ENCODE measurements around the gene ENSA.
A peak's percentile ranks its signal among the peaks of the same experiment; 100 is the strongest.
"Not testable (repeated sequence)": the region's sequence is repeated elsewhere in the genome, so short reads cannot be mapped to it uniquely, and the experiment has no call there.

The ENSA gene

DNA sequence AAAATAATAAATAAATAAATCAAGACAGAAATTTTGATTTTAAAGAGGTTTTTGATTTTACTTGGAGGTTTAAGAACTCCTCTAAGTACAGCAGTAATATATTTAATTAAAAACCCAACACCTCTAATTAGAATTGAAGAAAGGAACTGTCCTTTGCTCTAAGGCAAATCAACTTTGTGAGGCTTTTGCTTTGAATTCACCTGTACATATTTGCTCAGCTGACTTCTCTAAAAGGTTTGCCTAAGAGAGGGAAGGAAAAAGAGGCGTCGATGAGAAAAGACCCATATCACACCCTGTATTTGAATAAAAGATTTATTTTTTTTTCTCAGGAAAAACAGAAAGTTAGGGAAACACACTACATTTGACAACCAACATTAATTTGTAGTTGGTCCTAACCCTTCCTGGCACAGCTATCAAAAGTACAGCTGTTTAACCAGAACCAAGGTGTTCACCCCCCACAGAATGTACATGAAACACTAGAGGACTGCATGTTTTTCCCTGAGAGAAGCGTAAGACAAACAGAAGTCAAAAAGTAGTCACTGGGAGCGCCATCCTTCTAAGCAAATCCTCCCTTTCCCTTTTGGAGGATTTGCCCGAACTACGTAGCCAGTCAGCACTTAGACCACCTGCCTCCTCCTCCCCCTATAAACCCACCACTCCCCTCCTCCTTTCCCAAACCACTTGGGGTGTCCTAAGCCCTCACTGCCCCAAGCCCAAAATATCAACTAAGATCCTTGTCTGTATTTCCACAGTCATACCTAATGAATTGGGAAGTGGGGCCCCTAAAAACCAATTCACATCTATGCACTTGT, 54.9 kb downstream of the ENSA start:
- peak overlapping the region; percentile 86 for H3K4me3 ChIP-seq (ENCODE audit: control insufficient read depth, low read depth, low read length)
- TF ChIP-seq, protein P1, sequence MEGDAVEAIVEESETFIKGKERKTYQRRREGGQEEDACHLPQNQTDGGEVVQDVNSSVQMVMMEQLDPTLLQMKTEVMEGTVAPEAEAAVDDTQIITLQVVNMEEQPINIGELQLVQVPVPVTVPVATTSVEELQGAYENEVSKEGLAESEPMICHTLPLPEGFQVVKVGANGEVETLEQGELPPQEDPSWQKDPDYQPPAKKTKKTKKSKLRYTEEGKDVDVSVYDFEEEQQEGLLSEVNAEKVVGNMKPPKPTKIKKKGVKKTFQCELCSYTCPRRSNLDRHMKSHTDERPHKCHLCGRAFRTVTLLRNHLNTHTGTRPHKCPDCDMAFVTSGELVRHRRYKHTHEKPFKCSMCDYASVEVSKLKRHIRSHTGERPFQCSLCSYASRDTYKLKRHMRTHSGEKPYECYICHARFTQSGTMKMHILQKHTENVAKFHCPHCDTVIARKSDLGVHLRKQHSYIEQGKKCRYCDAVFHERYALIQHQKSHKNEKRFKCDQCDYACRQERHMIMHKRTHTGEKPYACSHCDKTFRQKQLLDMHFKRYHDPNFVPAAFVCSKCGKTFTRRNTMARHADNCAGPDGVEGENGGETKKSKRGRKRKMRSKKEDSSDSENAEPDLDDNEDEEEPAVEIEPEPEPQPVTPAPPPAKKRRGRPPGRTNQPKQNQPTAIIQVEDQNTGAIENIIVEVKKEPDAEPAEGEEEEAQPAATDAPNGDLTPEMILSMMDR (conservative IDR thresholded peaks at IDR 0.05; ENCODE audit: control insufficient read depth, insufficient read depth, low read depth, low read length): no peak
- peak; percentile 31 for DNase-seq (ENCODE audit: low read depth)

DNA sequence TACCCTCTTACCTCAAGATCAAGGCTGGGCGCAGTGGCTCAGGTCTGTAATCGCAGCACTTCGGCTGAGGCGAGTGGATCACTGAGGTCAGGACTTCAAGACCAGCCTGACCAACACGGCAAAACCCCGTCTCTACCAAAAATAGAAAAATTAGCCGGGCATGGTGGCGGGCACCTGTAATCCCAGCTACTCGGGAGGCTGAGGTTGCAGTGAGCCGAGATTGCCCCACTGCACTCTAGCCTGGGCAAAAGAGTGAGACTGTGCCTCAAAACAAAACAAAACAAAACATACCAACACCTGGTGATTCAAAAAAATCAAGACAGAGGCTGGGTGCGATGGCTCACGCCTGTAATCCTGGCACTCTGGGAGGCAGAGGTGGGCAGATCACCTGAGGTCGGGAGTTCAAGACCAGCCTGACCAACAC, 55.8 kb downstream of the ENSA start:
- H3K4me3 ChIP-seq (ENCODE audit: control insufficient read depth, low read depth, low read length); DNase-seq (ENCODE audit: low read depth): not testable (repeated sequence)

DNA sequence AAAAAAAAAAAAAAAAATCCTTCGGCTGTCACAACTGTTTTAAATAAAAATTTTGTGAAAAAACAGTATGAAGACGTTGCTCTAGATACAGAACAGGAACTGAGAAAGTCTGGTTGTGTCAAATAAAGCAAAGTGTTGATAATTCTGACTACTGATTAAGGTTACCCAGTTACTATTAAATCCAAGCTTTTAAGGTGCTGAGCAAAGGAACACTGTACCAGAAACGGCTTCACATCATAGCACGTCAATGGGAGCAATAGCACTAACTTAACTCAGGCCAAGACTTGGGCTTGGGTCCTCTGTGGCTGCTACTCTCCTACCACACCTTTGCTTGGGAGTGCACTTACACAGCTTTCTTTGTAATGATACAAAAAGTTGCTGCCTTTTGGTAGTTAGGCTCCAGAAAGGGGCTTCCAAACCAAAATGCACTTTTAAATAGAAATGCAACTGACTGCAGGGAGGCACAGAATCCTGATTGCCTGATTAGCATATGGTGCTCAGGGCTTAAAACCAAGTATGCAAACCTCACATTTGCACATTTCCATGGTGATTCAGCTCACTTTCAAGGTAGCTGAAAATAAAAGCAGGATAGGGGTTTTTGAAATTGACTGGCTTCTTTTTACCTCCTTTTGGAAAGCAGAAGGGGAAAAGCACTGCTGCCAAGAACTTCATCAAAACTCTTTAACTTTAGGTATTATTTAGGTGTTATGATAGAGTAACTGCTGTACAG, 56.3 kb downstream of the ENSA start:
- no peak overlapping the region for H3K4me3 ChIP-seq (ENCODE audit: control insufficient read depth, low read depth, low read length)
- TF ChIP-seq, protein P1 (conservative IDR thresholded peaks at IDR 0.05; ENCODE audit: control insufficient read depth, insufficient read depth, low read depth, low read length): no peak
- DNase-seq (ENCODE audit: low read depth): no peak

Data from fibroblast of mammary gland (primary cell).